OCI-LY7 (cell line): ENCODE measurements around the gene LRIG1.

Source experiments
- EZH2phosphoT487 ChIP-seq: fragments of 200-600 bp; sonication (generic); IDR thresholded peaks from 2 replicates; pipeline ENCODE4 v1.6.1; 2018; ENCODE audit warnings: low read depth, borderline replicate concordance, mild to moderate bottlenecking, mixed run types, antibody characterized with exemption, low read length, moderate library complexity, mixed read lengths
- TF ChIP-seq, protein P1 (sequence below): fragments of 200-600 bp; sonication (generic); conservative IDR thresholded peaks from 2 replicates; pipeline ENCODE4 v1.5.1; 2014; ENCODE audit warnings: mild to moderate bottlenecking, antibody characterized with exemption, low read length, moderate library complexity, mixed read lengths

- no peak for TF ChIP-seq EZH2phosphoT487
- TF ChIP-seq, protein P1, sequence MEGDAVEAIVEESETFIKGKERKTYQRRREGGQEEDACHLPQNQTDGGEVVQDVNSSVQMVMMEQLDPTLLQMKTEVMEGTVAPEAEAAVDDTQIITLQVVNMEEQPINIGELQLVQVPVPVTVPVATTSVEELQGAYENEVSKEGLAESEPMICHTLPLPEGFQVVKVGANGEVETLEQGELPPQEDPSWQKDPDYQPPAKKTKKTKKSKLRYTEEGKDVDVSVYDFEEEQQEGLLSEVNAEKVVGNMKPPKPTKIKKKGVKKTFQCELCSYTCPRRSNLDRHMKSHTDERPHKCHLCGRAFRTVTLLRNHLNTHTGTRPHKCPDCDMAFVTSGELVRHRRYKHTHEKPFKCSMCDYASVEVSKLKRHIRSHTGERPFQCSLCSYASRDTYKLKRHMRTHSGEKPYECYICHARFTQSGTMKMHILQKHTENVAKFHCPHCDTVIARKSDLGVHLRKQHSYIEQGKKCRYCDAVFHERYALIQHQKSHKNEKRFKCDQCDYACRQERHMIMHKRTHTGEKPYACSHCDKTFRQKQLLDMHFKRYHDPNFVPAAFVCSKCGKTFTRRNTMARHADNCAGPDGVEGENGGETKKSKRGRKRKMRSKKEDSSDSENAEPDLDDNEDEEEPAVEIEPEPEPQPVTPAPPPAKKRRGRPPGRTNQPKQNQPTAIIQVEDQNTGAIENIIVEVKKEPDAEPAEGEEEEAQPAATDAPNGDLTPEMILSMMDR = no peak
These were observed 68.6 kb downstream of the LRIG1 start for GRCh38 chr3:66432041-66432766.
